HG03196 (cell line): ENCODE measurements around the gene KCNK15.
"Not testable (repeated sequence)": the region's sequence is repeated elsewhere in the genome, so short reads cannot be mapped to it uniquely, and the experiment has no call there.

Experiments used
- ATAC-seq: cut with Tn5 transposase; IDR thresholded peaks from one replicate; pipeline ENCODE4 v1.9.1; 2021; ENCODE audit not compliant: unreplicated experiment

The KCNK15 gene

DNA sequence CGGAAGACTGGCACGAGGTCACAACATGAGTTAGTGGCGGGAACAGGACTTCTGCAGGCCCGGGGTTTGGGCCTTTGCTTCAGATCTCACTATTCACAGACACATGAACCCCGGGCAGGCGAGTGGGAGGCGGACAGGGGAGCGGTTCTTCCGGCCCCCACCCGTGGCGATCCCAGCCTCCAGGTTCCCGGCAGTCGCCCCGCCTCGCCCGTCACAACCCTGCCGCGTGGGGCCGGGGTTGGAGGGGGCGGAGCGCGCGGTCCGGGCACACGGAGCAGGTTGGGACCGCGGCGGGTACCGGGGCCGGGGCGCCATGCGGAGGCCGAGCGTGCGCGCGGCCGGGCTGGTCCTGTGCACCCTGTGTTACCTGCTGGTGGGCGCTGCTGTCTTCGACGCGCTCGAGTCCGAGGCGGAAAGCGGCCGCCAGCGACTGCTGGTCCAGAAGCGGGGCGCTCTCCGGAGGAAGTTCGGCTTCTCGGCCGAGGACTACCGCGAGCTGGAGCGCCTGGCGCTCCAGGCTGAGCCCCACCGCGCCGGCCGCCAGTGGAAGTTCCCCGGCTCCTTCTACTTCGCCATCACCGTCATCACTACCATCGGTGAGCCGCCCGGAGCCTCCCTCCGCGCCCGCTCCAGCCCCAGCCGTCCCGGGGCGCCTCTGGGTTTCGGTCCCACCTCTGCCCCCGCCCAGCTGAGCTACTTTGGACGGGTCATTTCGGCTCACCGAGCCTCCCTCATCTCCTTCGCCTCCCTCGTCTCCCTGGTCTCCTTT, at the start of gene KCNK15:
Gene KCNK15 (plus strand): TSS at position 268 of the 769 bp plus-strand sequence. CDS start 46 bp downstream, at position 314.
- no peak for ATAC-seq

DNA sequence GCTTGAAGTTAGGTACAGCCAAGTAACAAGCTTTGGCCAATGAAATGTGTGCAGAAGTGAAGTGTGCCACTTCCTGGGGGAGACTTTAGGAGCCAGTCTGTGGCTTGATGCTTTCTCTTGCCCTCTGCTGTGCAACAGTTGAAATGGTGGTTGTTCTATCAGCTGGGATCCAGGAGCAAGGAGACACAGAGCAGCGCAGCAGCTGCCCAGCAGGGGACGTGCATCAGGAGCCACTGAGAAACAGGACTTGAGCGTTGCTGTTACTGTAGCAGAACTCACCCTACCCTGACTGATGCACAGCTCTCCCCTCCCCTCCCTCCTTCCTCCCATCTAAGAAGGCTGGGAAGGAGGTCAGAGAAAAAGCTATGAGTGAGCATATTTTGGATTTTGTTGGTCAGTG, 49.4 kb upstream of the KCNK15 start:
- no peak for ATAC-seq

DNA sequence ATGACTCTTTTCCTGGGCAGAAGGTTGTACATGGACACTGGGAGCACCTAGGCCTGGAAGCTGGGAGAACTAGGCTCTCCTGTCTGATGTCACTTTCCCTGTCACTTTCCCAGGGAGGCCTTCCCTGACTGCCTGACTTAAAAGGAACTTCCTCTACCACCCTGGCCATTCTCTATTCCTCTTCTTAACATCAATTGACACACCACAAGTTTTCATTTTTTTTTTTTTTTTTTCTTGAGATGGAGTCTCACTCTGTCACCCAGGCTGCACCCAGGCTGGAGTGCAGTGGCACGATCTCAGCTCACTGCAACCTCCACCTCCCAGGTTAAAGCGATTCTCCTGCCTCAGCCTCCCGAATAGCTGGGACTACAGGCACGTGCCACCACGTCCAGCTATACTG, 48.6 kb upstream of the KCNK15 start:
- ATAC-seq = not testable (repeated sequence)

DNA sequence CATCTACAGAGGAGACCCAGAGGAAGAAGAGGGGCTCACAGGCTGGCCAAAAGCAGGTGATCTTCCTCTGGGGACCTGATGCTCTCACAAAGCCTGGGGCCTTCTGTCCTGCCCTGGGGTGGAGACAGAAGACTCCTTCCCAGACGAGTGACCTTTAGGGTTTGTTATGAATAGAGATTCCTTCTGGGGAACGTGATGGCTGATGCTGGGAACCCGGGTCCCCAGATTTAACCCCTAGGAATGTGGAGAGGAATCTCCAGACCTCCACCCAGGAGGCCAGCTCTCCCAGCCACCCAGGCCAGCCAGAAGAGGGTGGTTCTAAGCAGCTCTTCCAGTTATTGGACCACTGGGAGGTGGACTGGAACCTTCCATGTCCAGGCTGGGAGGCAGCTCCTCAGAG, 47.3 kb upstream of the KCNK15 start:
- ATAC-seq = no peak

DNA sequence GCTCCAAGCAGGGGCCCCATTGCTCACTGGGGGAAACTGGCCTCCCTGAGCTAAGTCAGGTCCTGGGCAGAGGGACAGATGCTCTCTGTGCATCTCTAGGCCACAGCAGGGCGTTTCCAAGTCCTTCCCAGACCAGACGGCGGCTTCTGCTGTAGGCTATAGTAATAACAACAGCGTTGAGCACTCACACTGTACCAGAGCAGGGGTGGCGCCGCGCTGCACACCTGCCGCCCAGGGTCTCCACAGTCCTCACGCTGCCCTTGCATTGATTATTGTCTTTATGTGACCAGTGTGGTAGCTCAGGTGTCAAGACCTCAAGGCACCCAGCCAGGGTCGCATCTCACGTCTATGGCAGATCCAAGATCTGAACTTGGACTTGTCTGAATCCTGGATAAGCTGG, 45.4 kb upstream of the KCNK15 start:
- ATAC-seq = no peak

DNA sequence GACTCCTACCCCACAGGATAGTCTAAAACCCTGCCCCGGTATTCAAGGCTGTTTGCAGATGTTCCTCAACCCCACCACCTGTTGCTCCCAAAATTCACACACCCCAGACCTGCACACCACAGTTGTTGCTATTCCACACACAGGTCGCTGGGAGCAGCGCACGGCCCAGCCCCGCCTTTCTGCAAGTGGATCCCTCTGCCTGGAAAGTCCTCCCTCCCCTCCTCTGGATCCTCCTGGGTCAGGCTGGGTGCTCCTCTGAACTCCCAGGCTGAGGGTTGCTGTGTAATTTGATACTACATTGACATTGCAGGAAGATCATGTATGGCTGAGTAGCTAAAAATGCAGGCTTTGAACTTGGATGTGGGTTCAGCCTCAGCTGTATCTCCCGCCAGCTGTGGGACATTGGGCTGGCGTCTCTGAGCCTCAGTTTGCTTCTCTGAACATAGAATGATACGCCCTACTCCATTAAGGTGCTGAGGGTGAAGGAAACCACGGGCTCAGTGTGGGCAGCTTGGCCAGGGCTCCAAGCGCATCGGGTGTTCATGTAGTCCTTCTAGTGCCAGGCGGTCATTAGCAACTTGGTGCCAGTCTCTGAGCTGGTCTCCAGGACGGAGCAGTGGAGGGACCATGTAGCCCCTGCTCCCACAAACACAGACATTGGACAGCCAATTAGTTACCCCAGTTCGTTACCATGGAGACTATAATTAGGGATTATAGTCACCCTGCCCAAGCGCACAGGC, 44.4 kb upstream of the KCNK15 start:
- no peak for ATAC-seq

DNA sequence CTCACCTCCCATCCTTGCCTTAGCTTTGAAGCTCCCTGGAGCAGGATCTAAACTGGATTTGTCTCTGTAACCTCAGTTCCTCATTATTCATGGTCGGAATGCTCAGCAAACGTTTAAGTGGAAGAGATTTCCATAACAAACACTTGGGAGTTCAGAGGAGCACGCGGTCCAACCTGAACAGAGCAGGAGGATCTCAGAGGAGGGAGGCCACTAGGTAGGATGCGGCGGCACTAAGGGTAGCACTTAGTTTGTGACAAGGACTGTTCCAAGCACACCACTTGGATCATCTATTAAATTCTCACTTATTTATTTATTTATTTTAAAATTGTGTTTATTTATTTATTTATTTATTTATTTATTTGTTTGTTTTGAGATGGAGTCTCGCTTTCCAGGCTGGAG, 43.8 kb upstream of the KCNK15 start:
- ATAC-seq = no peak

DNA sequence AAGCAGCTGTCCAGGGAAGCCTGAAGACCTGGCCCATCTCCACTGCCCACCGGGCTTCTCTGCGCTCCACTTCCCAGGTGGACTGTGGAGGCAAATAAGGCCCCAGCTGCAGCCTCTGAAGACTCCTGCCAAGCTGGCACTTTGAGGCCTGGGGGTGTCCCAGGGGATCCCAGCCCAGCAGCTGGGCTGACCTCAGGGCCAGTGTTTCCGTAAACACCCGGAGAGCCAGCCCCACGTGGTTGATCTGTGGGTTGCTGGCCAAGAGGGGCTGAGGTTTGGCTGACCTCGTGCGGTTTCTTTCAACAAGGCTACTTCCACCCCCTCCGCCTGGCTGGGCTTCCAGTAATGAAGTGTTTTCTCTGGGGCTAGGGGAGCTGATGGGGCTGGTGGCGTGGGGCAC, 42.9 kb upstream of the KCNK15 start:
- ATAC-seq = peak; percentile 56

DNA sequence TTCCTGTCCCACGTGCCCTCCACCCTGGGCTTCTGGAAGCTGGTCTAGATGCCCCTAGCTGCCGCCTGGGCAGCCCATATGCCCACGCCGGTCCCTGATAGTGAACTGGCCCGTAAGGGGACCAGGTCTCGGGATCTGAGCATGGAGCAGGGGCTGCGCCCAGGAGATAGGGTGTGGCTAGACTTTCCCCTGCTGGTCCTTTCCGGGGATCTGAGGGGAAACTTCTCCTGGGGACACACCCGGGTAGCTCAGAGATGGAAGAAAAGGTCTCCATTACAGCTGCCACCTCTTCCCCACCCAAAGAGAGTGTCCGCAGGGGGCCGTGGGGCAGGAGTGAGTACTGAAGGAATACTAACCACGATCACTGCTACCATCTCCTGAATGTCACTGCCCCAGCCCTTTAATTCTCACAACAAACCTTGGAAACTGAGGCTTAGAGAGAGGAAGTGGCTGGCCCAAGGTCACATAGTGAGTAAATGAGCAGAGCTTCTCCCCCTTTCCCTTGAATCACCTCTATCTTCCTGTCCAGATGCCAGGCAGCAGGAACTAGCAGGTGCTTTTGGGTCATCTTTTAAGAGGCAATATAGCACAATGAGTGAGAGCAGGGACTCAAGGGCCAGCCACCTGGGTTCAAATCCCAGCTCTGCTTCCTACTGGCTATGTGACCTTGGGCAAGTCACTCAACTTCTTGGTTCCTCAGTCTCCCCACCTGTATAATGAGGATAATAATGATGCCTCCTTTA, 42.3 kb upstream of the KCNK15 start:
- ATAC-seq = peak; percentile 19

DNA sequence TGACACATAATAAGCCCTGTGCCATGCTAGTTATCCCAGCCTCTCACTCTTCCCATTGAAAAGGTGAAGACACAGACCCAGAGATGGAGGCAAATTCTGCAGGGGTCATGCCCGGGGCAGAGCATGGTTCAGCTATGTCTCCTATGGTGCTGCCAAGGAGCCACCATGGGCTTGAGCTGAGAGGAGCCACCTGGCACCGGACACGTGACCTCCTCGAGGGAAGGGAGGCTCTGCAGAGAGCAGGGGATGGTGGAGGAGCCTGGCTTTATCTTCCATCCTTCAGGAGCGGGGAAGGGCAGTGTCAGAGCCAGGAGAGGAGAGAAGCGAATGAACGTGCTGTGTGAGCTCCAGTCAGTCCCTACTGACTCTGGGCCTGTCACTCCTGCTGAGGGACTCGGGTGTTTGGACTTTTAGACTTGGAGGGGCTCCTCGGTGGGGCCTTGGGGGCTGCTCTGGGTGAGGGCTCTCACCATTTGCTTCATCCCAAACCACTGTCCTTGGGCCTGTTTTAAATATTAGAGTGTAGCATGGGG, 41.6 kb upstream of the KCNK15 start:
- ATAC-seq = no peak

DNA sequence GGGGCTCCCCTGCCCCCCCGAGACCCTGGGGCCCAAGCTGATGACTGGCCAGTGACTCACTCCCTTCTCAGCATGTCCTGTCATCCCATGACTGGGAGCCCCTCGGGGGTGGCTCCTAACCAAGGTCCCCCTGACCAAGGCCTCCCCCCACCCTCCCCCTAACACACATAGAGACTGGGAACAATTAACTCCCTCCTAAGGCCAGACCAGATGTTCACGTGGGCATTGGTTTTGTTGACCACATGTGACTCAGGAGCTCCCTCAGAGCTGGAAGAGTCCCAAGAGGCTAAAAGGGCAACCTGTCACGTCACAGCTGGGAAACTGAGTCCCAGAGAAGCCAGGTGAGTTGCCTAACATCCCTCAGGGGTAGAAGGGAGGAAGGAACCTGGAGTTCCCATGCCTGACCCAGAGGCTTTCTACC, 41.1 kb upstream of the KCNK15 start:
- no peak for ATAC-seq

DNA sequence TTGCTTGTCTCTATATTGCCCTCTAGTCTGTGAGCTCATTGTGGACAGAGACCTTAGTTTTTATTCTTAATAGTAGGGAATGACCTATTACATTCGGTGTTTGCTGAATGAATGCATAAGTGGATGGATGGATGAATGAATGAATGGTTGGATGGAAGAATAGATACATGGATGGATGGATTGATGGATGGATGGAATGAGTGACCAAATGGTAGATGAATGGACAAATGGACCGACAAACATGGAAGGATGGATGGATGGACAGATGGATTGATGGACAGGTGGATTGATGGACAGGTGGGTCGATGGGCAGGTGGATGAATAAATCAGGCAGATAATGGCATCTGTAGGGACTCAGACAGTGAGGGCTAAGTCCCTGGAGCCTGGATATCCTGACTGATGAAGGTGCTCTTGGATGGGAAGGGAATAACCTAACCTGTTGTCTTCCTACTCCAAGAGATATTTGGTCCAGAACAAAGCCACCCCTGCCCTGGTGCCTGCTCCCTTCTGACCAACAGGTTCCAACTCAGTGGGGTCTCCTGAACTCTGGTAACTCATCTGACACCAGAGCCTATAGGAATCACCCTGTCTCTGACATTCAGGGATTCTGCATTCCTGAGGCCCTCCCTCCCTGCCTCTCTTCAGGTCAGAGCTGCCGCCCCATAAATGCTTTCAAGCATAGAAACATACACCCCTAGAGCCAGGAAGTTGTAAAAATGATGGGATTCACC, 40.1 kb upstream of the KCNK15 start:
- no peak for ATAC-seq

DNA sequence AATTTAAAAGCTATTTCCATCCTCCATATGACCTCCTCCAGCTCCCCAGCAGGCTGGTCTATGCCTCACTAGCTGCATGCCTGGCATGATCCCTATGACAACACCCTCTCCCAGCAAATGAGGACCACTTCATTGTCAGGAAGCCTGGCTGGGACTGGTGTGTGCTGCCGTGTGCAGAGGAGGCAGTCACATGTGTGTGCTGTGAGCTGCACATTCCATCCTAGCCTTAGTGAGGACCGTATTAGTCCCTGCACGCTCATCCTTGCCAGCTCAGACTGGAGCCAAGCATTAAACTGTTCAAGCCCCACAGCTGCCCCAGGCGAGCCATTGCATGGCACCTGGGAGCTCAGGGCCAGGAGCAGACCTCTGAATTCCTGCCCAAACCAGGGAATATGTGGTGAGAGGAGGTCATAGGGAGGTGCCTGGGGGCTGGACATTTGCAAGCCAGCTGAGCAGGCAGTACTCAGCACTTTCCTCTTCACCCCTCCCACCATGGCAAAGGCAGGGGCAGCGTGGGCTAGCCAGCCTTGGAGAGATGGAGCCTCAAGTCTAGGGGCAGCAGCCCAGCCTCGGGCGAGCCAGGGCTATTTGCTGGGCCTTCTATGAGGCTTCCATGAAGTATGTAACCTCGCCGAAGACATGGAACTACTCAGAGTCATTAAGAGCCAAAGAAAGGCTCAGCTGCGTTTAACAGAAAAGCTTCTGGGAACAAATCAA, 39.2 kb upstream of the KCNK15 start:
- no peak for ATAC-seq

DNA sequence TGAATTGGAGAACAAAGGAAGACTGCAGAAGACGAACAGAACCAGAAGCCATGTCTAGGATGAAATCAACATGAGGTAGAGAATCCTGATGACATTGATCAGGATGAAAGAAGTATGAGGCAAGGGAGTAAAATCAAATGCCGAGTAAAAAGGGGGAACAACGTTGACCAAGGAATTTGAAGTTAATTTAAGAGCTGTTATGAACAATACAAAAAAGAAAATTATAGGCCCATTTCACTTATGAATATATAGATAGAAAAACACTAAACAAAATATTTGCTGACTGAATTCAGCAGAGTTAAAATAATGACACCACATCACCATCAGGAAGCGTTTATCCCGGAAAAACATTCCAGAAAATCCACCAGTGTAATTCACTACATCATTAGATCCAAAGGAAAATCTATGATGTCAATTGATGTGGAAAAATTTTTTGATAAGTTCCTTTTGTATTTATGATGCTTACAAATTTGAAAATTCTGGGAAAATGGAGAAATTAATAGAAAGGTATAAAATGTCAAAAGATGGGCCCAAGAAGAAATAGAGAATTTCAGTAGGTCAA, 38.6 kb upstream of the KCNK15 start:
- no peak for ATAC-seq

DNA sequence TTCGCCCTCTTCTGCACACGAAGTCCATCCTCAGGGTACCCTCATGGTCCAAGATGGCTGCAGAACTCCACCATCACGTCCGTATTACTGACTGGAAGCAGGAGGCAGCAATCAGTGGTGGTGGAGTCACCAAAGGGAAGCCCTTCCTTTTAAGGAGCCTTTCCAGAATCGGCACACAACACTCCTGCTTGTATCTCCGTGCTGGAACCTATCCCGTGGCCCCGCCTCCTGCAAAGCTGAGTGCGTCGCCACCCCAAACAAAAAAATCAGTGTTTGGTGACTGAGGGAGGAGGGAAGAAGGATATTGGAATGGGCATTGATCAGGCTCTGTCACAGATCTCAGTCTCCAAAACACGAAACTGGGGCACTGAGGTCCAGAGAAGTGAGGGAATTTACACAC, 36.3 kb upstream of the KCNK15 start:
- ATAC-seq = no peak

DNA sequence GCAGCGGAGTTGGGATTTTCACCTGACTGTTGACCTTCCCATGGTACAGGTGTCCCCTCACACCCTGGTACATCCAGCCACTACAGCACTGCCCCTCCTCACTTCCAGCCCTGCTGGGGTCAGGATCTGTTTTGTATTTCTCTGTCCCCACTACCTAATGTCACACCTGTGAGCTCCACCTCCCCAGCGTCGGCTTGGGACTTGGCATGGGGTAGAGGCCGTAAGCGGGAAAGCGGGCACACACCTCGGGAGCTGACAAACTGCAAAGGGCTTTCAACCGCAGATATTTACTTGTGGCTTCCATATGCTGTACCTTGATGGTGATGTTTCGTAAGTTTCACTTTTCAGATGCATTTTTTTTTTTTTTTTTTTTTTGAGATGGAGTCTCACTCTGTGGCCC, 35.9 kb upstream of the KCNK15 start:
- ATAC-seq = no peak

DNA sequence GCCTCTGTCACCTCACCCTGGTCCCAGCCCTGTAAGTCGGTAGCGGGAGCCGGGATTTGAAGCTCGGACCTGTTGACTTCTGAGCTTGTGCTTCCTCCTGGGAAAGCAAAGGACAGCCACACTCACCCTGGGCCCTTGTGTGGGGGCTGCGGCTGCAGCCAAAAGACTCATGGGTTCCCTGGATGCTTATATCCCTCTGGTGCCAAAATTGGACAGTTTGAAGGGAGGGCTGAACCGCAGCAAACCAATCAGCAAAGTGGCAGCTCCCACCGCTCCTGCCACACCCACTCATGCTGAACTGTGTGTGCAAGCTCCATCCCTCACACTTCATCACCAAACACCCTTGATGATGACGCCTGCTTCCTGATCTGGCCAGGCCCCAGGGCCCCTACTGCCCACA, 34.4 kb upstream of the KCNK15 start:
- ATAC-seq = no peak

DNA sequence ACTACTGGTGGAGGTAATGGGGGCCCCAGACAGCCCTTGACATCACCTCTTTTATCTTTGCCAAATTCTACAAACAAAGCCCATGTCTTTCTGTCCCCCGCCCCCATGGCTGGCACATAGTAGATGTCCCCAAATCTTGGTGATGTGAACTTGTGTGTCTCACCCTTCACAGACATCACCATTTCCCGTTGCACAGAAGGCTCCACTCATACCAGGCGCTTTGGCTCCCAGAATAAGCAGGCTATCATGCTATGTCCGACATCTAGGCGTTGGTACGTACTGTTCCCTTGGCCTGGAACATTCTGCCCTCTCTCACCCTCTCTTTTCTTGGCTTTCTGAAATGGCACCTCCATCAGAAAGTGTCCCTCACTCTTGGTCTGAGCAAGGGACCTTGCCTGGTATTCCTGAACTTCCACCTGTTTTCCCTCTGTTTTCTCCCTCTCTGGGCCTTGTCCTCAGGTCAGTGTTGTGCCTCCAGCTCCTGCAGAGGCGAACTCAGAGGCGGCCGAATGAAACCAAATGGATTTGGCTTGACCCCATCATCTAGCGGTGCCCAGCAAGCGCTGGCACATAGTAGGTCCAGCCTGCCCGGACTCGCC, 31.5 kb upstream of the KCNK15 start:
- no peak for ATAC-seq

DNA sequence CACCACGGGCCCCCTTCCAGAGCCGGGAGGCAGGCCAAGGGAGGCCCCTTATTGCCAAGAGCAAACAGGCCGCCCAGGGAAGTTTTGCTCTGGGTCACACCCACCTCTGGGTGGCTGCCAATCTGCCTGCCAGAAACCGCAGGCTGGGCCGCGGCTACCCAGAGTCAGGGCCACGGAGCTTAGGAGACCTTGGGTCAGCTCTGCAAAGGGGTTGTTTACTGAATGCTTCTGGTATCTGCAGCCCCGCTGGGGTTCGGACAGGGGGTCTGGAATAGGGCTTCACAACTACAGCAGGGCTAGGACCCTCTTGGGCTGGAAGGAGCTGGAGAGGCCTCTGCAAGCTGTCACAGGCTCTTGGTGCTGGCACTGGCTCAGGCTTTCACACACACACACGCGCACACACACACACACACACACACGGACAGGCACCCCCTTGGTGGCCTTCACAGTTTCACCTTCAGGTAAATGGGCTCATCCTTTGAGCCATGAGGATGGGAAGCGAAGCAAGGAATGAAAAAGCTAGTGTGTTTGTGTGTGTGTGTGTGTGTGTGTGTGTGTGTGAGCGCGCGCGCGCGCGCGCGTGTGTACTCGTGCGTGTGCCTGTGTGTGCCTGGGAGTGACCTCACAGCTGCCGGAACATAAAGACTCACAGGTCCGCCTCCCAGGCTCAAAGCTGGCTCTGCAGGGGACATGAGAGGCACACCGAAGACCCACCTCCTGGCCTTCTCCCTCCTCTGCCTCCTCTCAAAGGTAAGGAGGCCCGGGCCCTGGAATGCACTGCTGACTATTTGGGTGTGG, 30.8 kb upstream of the KCNK15 start, which contains the start of gene CCN5:
Gene CCN5 (plus strand): TSS at position 669 of the 798 bp plus-strand sequence. CDS start 22 bp downstream, at position 691.
- no peak for ATAC-seq
